Measurements from ENCODE around the gene SNAPC3.

DNA sequence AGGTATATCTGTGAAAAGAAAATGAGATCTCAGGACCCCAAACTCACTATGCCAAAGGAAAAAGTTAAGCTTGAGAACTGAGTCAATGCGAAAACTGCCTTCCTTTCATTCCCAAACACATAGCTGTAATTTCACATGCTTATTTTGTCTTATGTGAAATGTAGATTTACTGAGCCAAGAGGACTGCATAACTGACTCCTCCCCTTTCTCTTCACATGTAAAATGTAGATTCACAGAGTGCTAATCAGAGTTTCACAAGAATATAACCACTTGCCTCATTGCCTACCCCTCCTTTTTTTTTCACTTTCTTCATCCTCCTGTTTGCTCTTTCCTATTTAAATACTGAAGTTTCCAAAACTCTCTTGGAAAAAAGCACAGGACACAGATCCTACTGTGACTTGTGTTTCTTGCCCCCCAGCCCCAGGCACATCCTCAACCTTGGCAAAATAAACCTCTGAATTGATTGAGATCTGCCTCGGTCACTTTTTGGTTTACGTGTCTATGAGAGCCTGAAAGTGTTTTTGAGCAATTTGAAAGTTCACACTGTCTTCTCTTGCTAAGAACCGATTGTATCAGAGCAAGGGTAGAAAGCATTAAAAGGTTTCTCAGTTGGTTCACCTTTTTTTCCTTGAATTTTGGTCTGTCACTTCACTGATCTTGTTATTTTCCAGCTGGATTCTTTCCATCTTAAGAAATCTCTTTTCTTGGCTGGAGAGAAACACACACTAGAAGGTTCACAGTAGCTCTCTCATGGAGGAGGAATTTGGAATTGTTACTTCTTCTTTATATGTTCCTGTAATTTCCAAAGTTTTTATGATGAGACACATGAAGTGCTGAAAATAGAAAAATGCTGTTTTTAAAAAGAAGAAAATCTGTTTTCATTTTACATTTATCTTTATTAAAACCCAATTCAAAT lies 44.8 kb upstream of the SNAPC3 start:
- no peak for TF ChIP-seq POLR2A (IDR thresholded peaks at IDR 0.05; ENCODE audit: low read depth, low read length)
- no peak for TF ChIP-seq CTCF (conservative IDR thresholded peaks at IDR 0.05; ENCODE audit: low read depth, low read length)
- TF ChIP-seq CEBPB (IDR thresholded peaks at IDR 0.05; ENCODE audit: low read depth, low read length), result no peak
- no peak for TF ChIP-seq SMC3 (IDR thresholded peaks at IDR 0.05; ENCODE audit: low read depth, low read length)
- no peak for TF ChIP-seq CHD1 (IDR thresholded peaks at IDR 0.05; ENCODE audit: low read depth, low read length)
- TF ChIP-seq NFE2L2 (IDR thresholded peaks at IDR 0.05; ENCODE audit: low read depth, low read length), result no peak
- TF ChIP-seq ELK1 (IDR thresholded peaks at IDR 0.05; ENCODE audit: borderline replicate concordance, low read depth, low read length), result no peak
- no peak for TF ChIP-seq RFX5 (IDR thresholded peaks at IDR 0.05; ENCODE audit: low read depth, low read length)
- no peak for TF ChIP-seq MAFK (IDR thresholded peaks at IDR 0.05; ENCODE audit: low read depth, low read length)

All from IMR-90 (cell line).